H9 (cell line): Measurements from ENCODE around the gene PSMD8. TPM values are rescaled to one million over a fixed set of nuclear protein-coding genes. Genes with fewer than 3 reads are reported as not detected.
A peak's percentile ranks its signal among the peaks of the same experiment; 100 is the strongest.

Experiments used
- DNase-seq: peaks from one replicate; pipeline ENCODE4 v3.0.0-alpha.2; 2017
- H2AFZ ChIP-seq: one replicate; pipeline ENCODE4 v1.6.1; 2013; ENCODE audit warnings: mild to moderate bottlenecking, low read length, control low read depth, moderate library complexity
- H2AK5ac ChIP-seq: 2 replicates; pipeline ENCODE4 v1.6.1; 2013; ENCODE audit warnings: low read length, control low read depth, mixed read lengths; ENCODE audit not compliant: insufficient read length
- H2BK120ac ChIP-seq: one replicate; pipeline ENCODE4 v1.6.1; 2013; ENCODE audit warnings: low read depth, mild to moderate bottlenecking, low read length, control low read depth, inconsistent platforms; ENCODE audit not compliant: poor library complexity, severe bottlenecking
- H2BK12ac ChIP-seq: 2 replicates; pipeline ENCODE4 v1.6.1; 2013; ENCODE audit warnings: low read length, control low read depth, mixed read lengths, low read depth; ENCODE audit not compliant: insufficient read length
- H2BK15ac ChIP-seq: 2 replicates; pipeline ENCODE4 v1.6.1; 2013; ENCODE audit warnings: low read depth, low read length, control low read depth
- H2BK20ac ChIP-seq: one replicate; pipeline ENCODE4 v1.6.1; 2013; ENCODE audit warnings: low read depth, mild to moderate bottlenecking, low read length, control low read depth, inconsistent platforms; ENCODE audit not compliant: poor library complexity, severe bottlenecking
- H2BK5ac ChIP-seq: 2 replicates; pipeline ENCODE4 v1.6.1; 2013; ENCODE audit warnings: low read length, control low read depth, mixed read lengths; ENCODE audit not compliant: insufficient read length
- H3K14ac ChIP-seq: 2 replicates; pipeline ENCODE4 v1.6.1; 2013; ENCODE audit warnings: low read length, control low read depth; ENCODE audit not compliant: insufficient read depth
- H3K18ac ChIP-seq: 2 replicates; pipeline ENCODE4 v1.6.1; 2013; ENCODE audit warnings: low read depth, mild to moderate bottlenecking, mixed read lengths, low read length, control low read depth; ENCODE audit not compliant: insufficient read length
- H3K23ac ChIP-seq: 2 replicates; pipeline ENCODE4 v1.6.1; 2013; ENCODE audit warnings: low read length, control low read depth, mixed read lengths, low read depth; ENCODE audit not compliant: insufficient read length
- H3K23me2 ChIP-seq: 2 replicates; pipeline ENCODE4 v1.6.1; 2013; ENCODE audit warnings: low read depth, mild to moderate bottlenecking, mixed read lengths, low read length, control low read depth; ENCODE audit not compliant: insufficient read length, poor library complexity, severe bottlenecking
- H3K27ac ChIP-seq: 2 replicates; pipeline ENCODE4 v1.5.1; 2013; ENCODE audit warnings: low read length, control low read depth, mixed read lengths, low read depth; ENCODE audit not compliant: insufficient read length
- H3K27me3 ChIP-seq: 2 replicates; pipeline ENCODE4 v1.6.1; 2013; ENCODE audit warnings: low read length, control low read depth, inconsistent platforms; ENCODE audit not compliant: insufficient read depth
- H3K4ac ChIP-seq: 2 replicates; pipeline ENCODE4 v1.6.1; 2013; ENCODE audit warnings: low read depth, mild to moderate bottlenecking, control low read depth, inconsistent platforms, low read length, moderate library complexity
- H3K4me1 ChIP-seq: 2 replicates; pipeline ENCODE4 v1.6.1; 2013; ENCODE audit warnings: low read length, control low read depth, inconsistent platforms; ENCODE audit not compliant: insufficient read depth
- H3K4me2 ChIP-seq: 2 replicates; pipeline ENCODE4 v1.6.1; 2013; ENCODE audit warnings: low read length, control low read depth, mixed read lengths; ENCODE audit not compliant: insufficient read length, insufficient read depth
- H3K56ac ChIP-seq: 2 replicates; pipeline ENCODE4 v1.6.1; 2013; ENCODE audit warnings: low read depth, mild to moderate bottlenecking, mixed read lengths, low read length, control low read depth; ENCODE audit not compliant: insufficient read length
- H3K79me1 ChIP-seq: 2 replicates; pipeline ENCODE4 v1.6.1; 2013; ENCODE audit warnings: low read depth, mild to moderate bottlenecking, moderate library complexity, low read length, control low read depth, inconsistent platforms; ENCODE audit not compliant: insufficient read depth, poor library complexity, severe bottlenecking
- H3K79me2 ChIP-seq: 2 replicates; pipeline ENCODE4 v1.6.1; 2013; ENCODE audit warnings: low read length, control low read depth, inconsistent platforms; ENCODE audit not compliant: insufficient read depth
- H3K9ac ChIP-seq: 2 replicates; pipeline ENCODE4 v1.6.1; 2013; ENCODE audit warnings: low read length, control low read depth, mixed read lengths; ENCODE audit not compliant: insufficient read length; ENCODE audit errors: extremely low read depth
- H3K9me3 ChIP-seq: one replicate; pipeline ENCODE4 v1.6.1; 2013; ENCODE audit warnings: low read depth, low read length, inconsistent platforms; ENCODE audit not compliant: control insufficient read depth
- H3T11ph ChIP-seq: one replicate; pipeline ENCODE4 v1.6.1; 2013; ENCODE audit warnings: mild to moderate bottlenecking, low read length, control low read depth, inconsistent platforms
- H4K20me1 ChIP-seq: one replicate; pipeline ENCODE4 v1.6.1; 2013; ENCODE audit not compliant: control insufficient read depth, insufficient read length, insufficient read depth
- H4K5ac ChIP-seq: 2 replicates; pipeline ENCODE4 v1.6.1; 2013; ENCODE audit warnings: low read depth, mild to moderate bottlenecking, mixed read lengths, low read length, control low read depth; ENCODE audit not compliant: insufficient read length
- H4K8ac ChIP-seq: replicated peaks from 2 replicates; pipeline ENCODE4 v1.6.1; 2013; ENCODE audit warnings: low read length, control low read depth, mixed read lengths, low read depth; ENCODE audit not compliant: insufficient read length
- H4K91ac ChIP-seq: 2 replicates; pipeline ENCODE4 v1.6.1; 2013; ENCODE audit warnings: low read depth, mild to moderate bottlenecking, moderate library complexity, mixed read lengths, low read length, control low read depth; ENCODE audit not compliant: insufficient read length
- H3K27ac Mint-ChIP-seq, 3 experiments: 2 replicates in 2 of 3; 3 replicates in 1 of 3; pipeline ENCODE4 v1.8.0; 2020 to 2021; ENCODE audit warnings: mixed read lengths in 3 of 3, mild to moderate bottlenecking in 1 of 3, moderate library complexity in 1 of 3
- H3K27me3 Mint-ChIP-seq: 2 replicates; pipeline ENCODE4 v1.8.0; 2021; ENCODE audit warnings: low read depth, mild to moderate bottlenecking, moderate library complexity, mixed read lengths
- H3K36me3 Mint-ChIP-seq, 3 experiments: 2 replicates in 2 of 3; 3 replicates in 1 of 3; pipeline ENCODE4 v1.8.0; 2020 to 2021; ENCODE audit warnings: low read depth in 3 of 3, mixed read lengths in 3 of 3; ENCODE audit not compliant: insufficient read depth in 1 of 3
- H3K4me1 Mint-ChIP-seq, 2 experiments: 2 replicates each; pipeline ENCODE4 v1.8.0; 2020; ENCODE audit warnings: mixed read lengths in 2 of 2
- H3K4me3 Mint-ChIP-seq, 2 experiments: 2 replicates in 1 of 2; 3 replicates in 1 of 2; pipeline ENCODE4 v1.8.0; 2020 to 2021; ENCODE audit warnings: mild to moderate bottlenecking in 2 of 2, mixed read lengths in 2 of 2, moderate library complexity in 1 of 2
- H3K9me3 Mint-ChIP-seq, 2 experiments: 2 replicates in 1 of 2; 3 replicates in 1 of 2; pipeline ENCODE4 v1.8.0; 2020; ENCODE audit warnings: mild to moderate bottlenecking in 2 of 2, mixed read lengths in 2 of 2, moderate library complexity in 1 of 2
- WGBS: extraction: QIAGEN DNeasy Blood & Tissue Kit; methylation state at CpG from one replicate; pipeline ENCODE4 v1.1.7; 2013; ENCODE audit warnings: missing lambda C conversion rate, low lambda C conversion rate, mixed read lengths; ENCODE audit not compliant: insufficient read length; ENCODE audit errors: extremely low coverage; 5-methylcytosine and 5-hydroxymethylcytosine counted together
- total RNA-seq: library from RNA; stranded (reverse); gene quantifications from 2 replicates; pipeline ENCODE4 v1.2.1, GENCODE V29; 2021
- TF ChIP-seq, protein P1 (sequence below): fragments of 200-600 bp; sonication (generic); conservative IDR thresholded peaks from 3 replicates; pipeline ENCODE4 v1.8.0; 2021; ENCODE audit warnings: antibody characterized with exemption, mild to moderate bottlenecking

The PSMD8 gene
- total RNA-seq, 1 experiment from 2014 or later = 189 TPM

DNA sequence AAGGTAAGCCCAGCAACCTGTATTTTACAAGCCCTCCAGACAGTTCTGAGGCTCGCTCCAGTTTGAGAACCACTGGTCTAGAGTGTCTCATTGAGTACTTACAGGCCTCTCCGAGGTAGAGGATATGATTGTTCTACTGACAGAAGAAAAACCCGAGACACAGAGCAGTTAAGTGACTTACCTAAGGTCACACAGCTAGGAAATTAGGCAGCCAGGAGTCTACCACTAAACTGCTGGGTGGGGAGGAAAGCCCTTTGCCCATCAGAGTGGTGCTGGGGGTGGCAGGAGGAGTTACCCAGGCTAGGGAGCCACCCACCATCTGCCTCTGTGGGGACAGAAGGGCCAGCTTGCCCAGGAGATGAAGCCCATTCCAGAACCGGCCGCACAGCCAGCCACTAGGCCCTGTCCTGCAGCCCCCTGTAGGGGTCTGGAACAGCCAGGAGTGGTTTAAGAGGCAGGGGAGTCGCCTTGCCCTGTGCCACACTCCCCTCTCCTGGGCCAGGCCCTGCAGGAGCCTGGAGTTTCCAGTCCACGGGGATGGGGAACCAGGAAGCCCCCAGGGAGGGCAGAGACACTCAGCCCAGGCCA is 50.9 kb downstream of the PSMD8 start:
- Histone ChIP-seq H3K79me2 (no peaks in the 10 kb centered on the region), H3K56ac (no peak overlapping the region), H3K4ac (no peak overlapping the region), H3K4me2 (peak overlapping the region; percentile 14), H3K4me1 (no peaks in the 10 kb centered on the region; the same call in 1 of the 2 replicates), H4K8ac (no peak overlapping the region), H4K91ac (no peak overlapping the region), H3K27me3 (no peaks in the 10 kb centered on the region), H2BK20ac (no peak overlapping the region), H3K9me3 (no peaks in the 10 kb centered on the region), H3K9ac (no peak overlapping the region), H4K5ac (no peak overlapping the region), H3K14ac (no peak overlapping the region), H3K18ac (no peak overlapping the region), H2BK15ac (no peak overlapping the region), H2AFZ (no peak overlapping the region), H2AK5ac (no peak overlapping the region), H2BK120ac (no peak overlapping the region), H3T11ph (no peak overlapping the region), H2BK12ac (no peak overlapping the region), H3K27ac (no peak overlapping the region), H3K23ac (no peak overlapping the region), H4K20me1 (no peaks in the 10 kb centered on the region), H2BK5ac (no peak overlapping the region), H3K79me1 (no peaks in the 10 kb centered on the region), H3K23me2 (no peaks in the 10 kb centered on the region)
- Mint-ChIP-seq H3K4me3 (peak overlapping the region in 1 of 2 experiments; percentile 61; a peak in 2 of 5 replicates), H3K27me3 (peaks cover 6% of the 10 kb centered on the region), H3K4me1 (peaks cover 4 to 14% of the 10 kb centered on the region in 2 experiments), H3K36me3 (no peaks in the 10 kb centered on the region), H3K27ac (peak overlapping the region in 1 of 3 experiments; percentile 50; a peak in 1 of 7 replicates), H3K9me3 (no peaks in the 10 kb centered on the region)
- TF ChIP-seq, protein P1, sequence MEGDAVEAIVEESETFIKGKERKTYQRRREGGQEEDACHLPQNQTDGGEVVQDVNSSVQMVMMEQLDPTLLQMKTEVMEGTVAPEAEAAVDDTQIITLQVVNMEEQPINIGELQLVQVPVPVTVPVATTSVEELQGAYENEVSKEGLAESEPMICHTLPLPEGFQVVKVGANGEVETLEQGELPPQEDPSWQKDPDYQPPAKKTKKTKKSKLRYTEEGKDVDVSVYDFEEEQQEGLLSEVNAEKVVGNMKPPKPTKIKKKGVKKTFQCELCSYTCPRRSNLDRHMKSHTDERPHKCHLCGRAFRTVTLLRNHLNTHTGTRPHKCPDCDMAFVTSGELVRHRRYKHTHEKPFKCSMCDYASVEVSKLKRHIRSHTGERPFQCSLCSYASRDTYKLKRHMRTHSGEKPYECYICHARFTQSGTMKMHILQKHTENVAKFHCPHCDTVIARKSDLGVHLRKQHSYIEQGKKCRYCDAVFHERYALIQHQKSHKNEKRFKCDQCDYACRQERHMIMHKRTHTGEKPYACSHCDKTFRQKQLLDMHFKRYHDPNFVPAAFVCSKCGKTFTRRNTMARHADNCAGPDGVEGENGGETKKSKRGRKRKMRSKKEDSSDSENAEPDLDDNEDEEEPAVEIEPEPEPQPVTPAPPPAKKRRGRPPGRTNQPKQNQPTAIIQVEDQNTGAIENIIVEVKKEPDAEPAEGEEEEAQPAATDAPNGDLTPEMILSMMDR = no peak
- WGBS = no CpG with 5 or more reads among the region's 7 CpGs
- DNase-seq = no peak
